NB4 (cell line): ENCODE results near the gene RXRB.

Experiments used
- DNase-seq: peaks from one replicate; pipeline ENCODE4 v3.0.0; 2010; ENCODE audit warnings: low read depth
- H3K4me3 ChIP-seq: one replicate; pipeline ENCODE4 v1.5.1; 2011; ENCODE audit warnings: mild to moderate bottlenecking, low read depth, low read length, moderate library complexity
- MYC ChIP-seq: IDR thresholded peaks from 2 replicates; pipeline ENCODE4 v1.6.1; 2011; ENCODE audit warnings: low read depth, low read length
- POLR2A ChIP-seq: IDR thresholded peaks from 2 replicates; pipeline ENCODE4 v1.6.1; 2011; ENCODE audit warnings: mild to moderate bottlenecking; ENCODE audit not compliant: insufficient read length; ENCODE audit errors: extremely low read depth
- TF ChIP-seq, protein P1 (sequence below): IDR thresholded peaks from 2 replicates; pipeline ENCODE4 v1.6.1; 2011; ENCODE audit warnings: low read depth, low read length
- TF ChIP-seq, protein P2 (sequence below): IDR thresholded peaks from one replicate; pipeline ENCODE4 v1.5.1; 2012; ENCODE audit warnings: low read depth, low read length

The RXRB gene

DNA sequence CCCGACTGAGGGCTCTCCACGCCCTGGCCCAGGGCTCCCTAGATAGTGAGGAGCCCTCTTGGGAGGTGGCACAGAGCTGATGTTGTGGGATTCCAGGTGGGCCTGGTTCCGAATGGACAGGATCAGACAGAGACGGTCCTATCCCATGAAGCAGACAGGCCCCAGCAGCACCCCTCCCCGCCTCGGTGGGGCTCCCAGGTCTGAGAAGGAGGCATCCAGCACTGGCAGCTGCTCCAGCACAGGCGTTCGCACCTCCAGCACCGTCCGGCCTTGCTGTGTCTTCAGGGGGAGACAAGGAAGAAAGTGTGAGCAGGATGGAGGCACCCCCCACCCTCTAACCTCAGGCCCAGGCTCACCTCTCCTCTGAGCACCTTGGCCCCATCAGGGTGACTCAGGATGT, 36.9 kb downstream of the RXRB start:
- H3K4me3 ChIP-seq: no peak overlapping the region
- no peak for TF ChIP-seq MYC
- TF ChIP-seq, protein P1, sequence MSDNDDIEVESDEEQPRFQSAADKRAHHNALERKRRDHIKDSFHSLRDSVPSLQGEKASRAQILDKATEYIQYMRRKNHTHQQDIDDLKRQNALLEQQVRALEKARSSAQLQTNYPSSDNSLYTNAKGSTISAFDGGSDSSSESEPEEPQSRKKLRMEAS: no peak
- TF ChIP-seq, protein P2, sequence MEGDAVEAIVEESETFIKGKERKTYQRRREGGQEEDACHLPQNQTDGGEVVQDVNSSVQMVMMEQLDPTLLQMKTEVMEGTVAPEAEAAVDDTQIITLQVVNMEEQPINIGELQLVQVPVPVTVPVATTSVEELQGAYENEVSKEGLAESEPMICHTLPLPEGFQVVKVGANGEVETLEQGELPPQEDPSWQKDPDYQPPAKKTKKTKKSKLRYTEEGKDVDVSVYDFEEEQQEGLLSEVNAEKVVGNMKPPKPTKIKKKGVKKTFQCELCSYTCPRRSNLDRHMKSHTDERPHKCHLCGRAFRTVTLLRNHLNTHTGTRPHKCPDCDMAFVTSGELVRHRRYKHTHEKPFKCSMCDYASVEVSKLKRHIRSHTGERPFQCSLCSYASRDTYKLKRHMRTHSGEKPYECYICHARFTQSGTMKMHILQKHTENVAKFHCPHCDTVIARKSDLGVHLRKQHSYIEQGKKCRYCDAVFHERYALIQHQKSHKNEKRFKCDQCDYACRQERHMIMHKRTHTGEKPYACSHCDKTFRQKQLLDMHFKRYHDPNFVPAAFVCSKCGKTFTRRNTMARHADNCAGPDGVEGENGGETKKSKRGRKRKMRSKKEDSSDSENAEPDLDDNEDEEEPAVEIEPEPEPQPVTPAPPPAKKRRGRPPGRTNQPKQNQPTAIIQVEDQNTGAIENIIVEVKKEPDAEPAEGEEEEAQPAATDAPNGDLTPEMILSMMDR: no peak
- no peak for TF ChIP-seq POLR2A
- no peak for DNase-seq

DNA sequence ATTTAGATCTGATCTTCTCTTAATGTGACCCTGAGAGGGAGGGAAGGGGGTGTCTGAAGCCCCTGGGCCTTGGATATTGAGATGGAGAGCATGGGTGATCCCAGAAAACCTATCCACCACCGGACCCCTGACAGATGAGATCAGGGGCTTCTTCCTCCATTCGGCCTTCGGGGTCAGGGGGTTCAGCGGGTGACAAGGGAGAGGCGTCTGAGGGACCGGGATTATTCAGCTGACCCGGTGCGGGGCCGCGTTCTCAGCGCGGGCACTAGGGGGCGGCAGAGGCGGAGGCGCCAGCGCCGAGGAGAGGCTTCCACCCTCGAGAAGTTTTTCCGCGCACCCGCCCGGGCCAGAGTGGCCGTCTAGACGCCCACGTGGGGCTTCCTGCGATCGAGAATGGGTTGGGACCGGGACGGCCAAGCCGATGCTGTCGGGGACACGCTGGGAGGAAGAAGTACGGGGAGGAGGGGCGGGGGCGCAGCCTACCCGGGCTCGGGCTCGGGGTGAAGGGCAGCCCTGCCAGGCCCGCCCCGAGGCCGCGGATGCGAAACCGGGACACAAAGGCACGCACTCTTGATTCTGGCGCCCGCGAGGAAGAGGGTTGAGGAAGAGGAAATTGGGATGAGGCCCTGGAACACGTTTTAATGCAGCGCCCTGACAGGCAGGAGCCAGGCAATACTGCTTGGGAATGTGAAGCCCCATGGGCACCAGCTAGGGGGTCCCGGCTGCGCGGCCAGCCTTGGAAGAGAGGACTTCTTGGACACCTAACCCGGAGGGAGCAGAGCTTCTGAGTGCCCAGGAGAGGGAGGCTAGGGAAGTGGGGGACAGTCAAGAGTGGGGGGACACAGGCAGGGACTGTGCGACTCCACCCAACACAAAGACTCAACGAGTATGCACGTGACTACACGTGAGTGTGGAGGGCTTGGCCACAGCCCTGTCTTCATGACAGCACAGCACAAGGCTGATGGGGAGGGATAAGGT, 38.8 kb downstream of the RXRB start:
- no peak overlapping the region for H3K4me3 ChIP-seq
- DNase-seq: peak; percentile 71
- TF ChIP-seq, protein P2: peak; percentile 89
- TF ChIP-seq POLR2A: no peak
- TF ChIP-seq, protein P1: peak; percentile 33; the same call in 1 of the 2 replicates
- TF ChIP-seq MYC: no peak

DNA sequence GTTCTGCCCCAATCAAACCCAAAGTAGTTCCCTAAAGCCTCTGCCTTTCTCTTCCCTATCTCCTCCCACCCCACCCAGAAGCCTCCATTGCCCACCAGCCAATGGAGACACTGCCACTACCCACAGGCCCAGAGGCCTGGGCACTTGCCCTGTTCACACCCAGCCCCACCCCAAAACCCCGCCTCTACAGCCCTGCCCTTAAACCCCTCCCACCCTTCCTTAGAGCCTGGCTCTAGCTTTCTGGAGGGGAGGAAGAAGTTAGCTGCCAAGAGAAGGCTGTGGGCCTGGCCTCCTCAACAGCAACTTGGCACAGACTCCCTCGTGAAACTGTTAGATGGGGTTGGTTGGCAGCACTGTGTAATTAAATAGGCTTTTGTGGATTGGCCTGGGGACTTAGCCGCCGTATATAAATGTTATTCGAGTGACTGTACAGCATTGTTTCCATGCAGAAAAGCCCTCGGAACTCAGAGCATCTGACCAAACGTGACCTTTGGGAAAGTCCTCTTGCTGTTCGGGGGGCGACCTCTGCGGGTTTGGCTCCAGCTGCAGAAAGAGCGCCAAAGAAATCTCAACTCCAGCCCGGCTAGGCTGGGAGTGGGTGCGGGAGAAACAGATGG, 39.6 kb downstream of the RXRB start:
- DNase-seq: peak; percentile 73
- no peak overlapping the region for H3K4me3 ChIP-seq
- TF ChIP-seq, protein P1: no peak
- TF ChIP-seq MYC: no peak
- TF ChIP-seq, protein P2: no peak
- TF ChIP-seq POLR2A: no peak

DNA sequence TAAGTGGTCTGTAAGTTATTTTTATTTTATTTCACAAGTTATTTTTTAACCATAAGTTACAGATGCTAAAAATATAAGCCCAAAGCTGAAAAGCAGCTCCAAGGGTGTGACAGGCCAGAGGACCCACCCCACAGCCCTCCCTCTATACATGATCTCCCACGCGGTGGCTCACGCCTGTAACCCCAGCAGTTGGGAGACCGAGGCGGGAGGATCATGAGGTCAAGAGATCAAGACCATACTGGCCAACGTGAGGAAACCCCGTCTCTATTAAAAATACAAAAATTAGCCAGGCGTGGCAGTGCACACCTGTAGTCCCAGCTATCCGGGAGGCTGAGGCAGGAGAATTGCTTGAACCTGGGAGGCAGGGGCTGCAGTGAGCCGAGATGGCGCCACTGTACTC, 40.4 kb downstream of the RXRB start:
- TF ChIP-seq POLR2A: no peak
- no peak for TF ChIP-seq MYC
- TF ChIP-seq, protein P1: no peak
- TF ChIP-seq, protein P2: no peak
- DNase-seq: no peak
- H3K4me3 ChIP-seq: no peak overlapping the region

DNA sequence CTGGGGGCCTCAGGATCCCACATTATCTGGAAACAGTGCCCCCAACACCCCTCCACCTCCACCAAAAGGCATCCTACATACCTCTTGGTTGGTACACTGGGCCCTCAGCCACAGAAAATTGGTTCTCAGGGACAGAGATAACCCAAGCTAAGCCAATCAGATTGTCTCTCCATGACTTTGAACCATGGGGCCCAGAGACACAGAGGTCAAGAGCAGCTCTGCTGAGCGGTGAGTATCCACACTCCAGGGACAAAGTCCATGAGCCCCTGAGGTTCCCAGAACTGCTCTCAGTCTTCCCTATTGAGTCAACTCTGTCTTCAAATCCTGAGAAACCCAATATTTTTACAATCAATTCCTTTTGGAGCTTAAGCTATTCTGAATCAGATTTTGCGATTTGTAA, 43.5 kb downstream of the RXRB start:
- DNase-seq: no peak
- no peak for TF ChIP-seq POLR2A
- no peak for TF ChIP-seq MYC
- TF ChIP-seq, protein P1: no peak
- TF ChIP-seq, protein P2: no peak

More for the DNA sequence above, 43.5 kb downstream of the RXRB start:
- no peak overlapping the region for H3K4me3 ChIP-seq
